WERI-Rb-1 (cell line): Measurements from ENCODE around the gene CDH23.

Experiments
- DNase-seq: peaks from one replicate; pipeline ENCODE4 v3.0.0-alpha.2; 2020
- H3K27ac ChIP-seq: fragments of 250-450 bp; sonication (Bioruptor Pico); 2 replicates; pipeline ENCODE4 v1.5.1; 2020; ENCODE audit warnings: mild to moderate bottlenecking, moderate library complexity
- H3K27me3 ChIP-seq: fragments of 250-450 bp; sonication (Bioruptor Pico); 2 replicates; pipeline ENCODE4 v1.5.1; 2021; ENCODE audit warnings: mild to moderate bottlenecking, low read depth, moderate library complexity; ENCODE audit not compliant: insufficient read depth, severe bottlenecking
- H3K36me3 ChIP-seq: fragments of 250-450 bp; sonication (Bioruptor Pico); 2 replicates; pipeline ENCODE4 v1.5.1; 2020; ENCODE audit warnings: mild to moderate bottlenecking, moderate library complexity
- H3K4me3 ChIP-seq: 2 replicates; pipeline ENCODE4 v1.5.1; 2011; ENCODE audit warnings: low read depth, mild to moderate bottlenecking, control low read depth, low read length
- H3K9me3 ChIP-seq: fragments of 250-450 bp; sonication (Bioruptor Pico); 2 replicates; pipeline ENCODE4 v1.5.1; 2021; ENCODE audit warnings: mild to moderate bottlenecking, moderate library complexity; ENCODE audit not compliant: severe bottlenecking
- TF ChIP-seq, protein P1 (sequence below): IDR thresholded peaks from 2 replicates; pipeline ENCODE4 v1.5.1; 2011; ENCODE audit warnings: low read depth, mild to moderate bottlenecking, control low read depth, inconsistent platforms, low read length

The CDH23 gene

DNA sequence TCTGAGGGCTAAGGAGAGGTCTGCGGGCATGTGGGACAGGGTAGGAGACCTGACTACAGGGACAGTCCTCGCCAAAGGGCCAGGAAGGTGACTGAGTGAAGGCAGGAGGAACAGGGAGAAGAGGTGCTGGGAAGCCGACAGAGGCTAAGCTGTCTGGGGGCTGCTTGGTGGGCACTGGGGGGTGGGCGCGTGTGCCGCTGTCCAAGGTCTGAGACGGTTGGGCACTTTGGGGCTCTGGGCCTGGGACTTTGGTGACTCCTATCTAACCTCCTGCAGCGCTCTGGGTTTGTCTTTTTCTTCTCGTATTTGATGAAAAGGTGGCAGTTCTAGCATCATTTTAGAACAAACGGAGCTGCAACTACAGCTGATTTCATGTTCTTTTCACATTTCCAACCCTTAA is 181.3 kb downstream of the CDH23 start:
- no peak for DNase-seq
- Histone ChIP-seq H3K4me3 (no peak overlapping the region), H3K27me3 (no peaks in the 10 kb centered on the region), H3K27ac (no peak overlapping the region), H3K9me3 (no peaks in the 10 kb centered on the region), H3K36me3 (peaks cover 89% of the 10 kb centered on the region)
- TF ChIP-seq, protein P1, sequence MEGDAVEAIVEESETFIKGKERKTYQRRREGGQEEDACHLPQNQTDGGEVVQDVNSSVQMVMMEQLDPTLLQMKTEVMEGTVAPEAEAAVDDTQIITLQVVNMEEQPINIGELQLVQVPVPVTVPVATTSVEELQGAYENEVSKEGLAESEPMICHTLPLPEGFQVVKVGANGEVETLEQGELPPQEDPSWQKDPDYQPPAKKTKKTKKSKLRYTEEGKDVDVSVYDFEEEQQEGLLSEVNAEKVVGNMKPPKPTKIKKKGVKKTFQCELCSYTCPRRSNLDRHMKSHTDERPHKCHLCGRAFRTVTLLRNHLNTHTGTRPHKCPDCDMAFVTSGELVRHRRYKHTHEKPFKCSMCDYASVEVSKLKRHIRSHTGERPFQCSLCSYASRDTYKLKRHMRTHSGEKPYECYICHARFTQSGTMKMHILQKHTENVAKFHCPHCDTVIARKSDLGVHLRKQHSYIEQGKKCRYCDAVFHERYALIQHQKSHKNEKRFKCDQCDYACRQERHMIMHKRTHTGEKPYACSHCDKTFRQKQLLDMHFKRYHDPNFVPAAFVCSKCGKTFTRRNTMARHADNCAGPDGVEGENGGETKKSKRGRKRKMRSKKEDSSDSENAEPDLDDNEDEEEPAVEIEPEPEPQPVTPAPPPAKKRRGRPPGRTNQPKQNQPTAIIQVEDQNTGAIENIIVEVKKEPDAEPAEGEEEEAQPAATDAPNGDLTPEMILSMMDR = no peak

DNA sequence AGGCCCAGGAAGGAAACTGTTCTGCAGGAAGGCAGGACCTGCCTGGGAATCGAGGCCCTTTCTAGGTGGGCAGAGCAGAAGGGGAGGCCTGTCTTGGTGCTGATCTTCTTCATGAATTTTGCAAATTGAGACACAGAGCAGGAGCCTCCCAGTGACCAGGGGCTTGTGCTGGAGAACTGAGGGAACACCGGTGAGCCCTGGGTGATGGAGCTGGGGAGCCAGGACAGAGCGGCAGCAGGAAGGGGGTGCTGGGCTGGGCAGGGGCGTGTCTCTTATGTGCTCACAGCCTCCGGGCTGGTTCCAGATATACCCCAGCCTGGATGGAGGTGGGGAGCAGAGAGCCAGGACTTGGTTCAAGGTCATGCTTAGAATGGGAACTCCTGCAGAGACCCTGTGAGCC is 182.9 kb downstream of the CDH23 start:
- no peak for DNase-seq
- Histone ChIP-seq H3K27ac (no peak overlapping the region), H3K9me3 (no peaks in the 10 kb centered on the region), H3K27me3 (no peaks in the 10 kb centered on the region), H3K36me3 (peaks cover 92% of the 10 kb centered on the region), H3K4me3 (no peak overlapping the region)
- TF ChIP-seq, protein P1 = no peak

GRCh38 chr10:71580415-71580814 is 183.7 kb downstream of the CDH23 start:
- Histone ChIP-seq H3K4me3 (no peak overlapping the region), H3K27me3 (no peaks in the 10 kb centered on the region), H3K27ac (no peak overlapping the region), H3K9me3 (no peaks in the 10 kb centered on the region), H3K36me3 (peaks cover 92% of the 10 kb centered on the region)
- TF ChIP-seq, protein P1 = no peak
- DNase-seq = no peak

DNA sequence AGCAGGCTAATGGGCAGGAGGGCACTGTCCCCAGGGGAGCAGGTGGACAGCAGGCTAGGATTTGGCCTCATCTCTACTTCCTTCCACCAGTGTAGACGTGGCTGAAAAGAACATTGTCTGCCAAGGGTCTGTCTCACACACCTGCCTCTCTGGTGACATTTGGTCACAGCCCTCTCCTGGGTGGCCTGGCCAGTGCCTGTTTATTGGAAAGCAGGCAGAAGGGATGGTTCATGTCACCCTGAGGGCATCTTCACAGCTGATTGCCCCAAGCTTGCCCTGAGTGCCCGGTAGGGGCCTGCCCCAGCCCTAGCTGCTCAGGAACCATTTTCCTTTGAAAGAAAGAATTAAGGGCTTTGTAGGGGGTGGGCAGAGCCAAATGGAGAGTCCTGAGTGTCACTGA is 184.2 kb downstream of the CDH23 start:
- no peak overlapping the region for H3K27ac ChIP-seq

DNA sequence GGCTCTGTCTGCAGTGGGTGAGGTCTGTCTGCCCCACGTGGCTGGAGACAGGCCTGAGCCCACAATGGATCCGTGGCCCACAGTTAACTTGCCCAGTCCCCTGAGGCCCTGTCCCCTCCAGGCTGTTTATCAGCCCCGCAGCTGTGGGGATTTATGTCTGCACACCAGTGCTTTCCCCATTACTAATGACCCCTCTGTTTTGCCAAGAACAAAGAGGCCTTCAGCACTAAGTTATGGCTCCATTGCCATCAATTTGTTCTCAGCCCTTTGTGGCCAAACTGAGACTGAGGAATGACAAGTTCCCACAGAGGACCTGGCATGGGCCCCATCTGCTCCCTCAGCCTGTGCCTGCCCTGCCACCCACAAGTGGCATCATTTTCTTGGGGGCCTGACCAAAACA is 184.7 kb downstream of the CDH23 start:
- Histone ChIP-seq H3K36me3 (peaks cover 91% of the 10 kb centered on the region), H3K27ac (no peak overlapping the region), H3K9me3 (no peaks in the 10 kb centered on the region), H3K27me3 (no peaks in the 10 kb centered on the region), H3K4me3 (no peak overlapping the region)
- DNase-seq = no peak
- TF ChIP-seq, protein P1 = no peak

More for the DNA sequence above, 184.2 kb downstream of the CDH23 start:
- TF ChIP-seq, protein P1 = no peak
- no peaks in the 10 kb centered on the region for H3K9me3 ChIP-seq
- no peak for DNase-seq
- H3K27me3 ChIP-seq = no peaks in the 10 kb centered on the region
- peaks cover 93% of the 10 kb centered on the region for H3K36me3 ChIP-seq
- H3K4me3 ChIP-seq = no peak overlapping the region

DNA sequence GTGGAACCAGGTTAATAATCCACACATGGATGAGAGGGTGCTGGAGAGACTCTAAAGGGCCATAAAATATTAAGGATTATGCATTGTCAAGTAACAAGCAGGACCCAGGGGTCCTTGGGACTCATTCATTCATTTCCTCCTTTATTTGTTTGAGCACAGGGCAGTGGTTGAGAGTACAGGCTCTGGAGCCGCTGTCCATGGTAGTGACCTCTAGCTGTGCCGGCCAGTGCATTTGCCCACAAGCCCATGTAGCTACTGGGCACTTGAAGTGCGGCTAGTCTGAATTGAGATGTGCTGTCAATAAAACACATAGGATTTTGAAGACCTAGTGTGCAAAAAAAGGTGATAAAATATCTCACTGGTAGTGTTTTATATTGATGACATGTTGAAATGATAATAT is 185.3 kb downstream of the CDH23 start:
- H3K9me3 ChIP-seq = no peaks in the 10 kb centered on the region
- no peak overlapping the region; the same call in 1 of the 2 replicates for H3K27ac ChIP-seq
- H3K36me3 ChIP-seq = peaks cover 91% of the 10 kb centered on the region
- TF ChIP-seq, protein P1 = no peak
- no peaks in the 10 kb centered on the region for H3K27me3 ChIP-seq
- DNase-seq = no peak
- H3K4me3 ChIP-seq = no peak overlapping the region
